Measurements from ENCODE around the gene SHOX. TPM values are rescaled to one million over a fixed set of nuclear protein-coding genes. Genes with fewer than 3 reads are reported as not detected.

Gene SHOX
- total and polyA plus RNA-seq, 10 of the 15 experiments (the other 5 are each of a cell fraction or from before 2014, with no cell fraction given): 0.42 TPM; not detected in 9

DNA sequence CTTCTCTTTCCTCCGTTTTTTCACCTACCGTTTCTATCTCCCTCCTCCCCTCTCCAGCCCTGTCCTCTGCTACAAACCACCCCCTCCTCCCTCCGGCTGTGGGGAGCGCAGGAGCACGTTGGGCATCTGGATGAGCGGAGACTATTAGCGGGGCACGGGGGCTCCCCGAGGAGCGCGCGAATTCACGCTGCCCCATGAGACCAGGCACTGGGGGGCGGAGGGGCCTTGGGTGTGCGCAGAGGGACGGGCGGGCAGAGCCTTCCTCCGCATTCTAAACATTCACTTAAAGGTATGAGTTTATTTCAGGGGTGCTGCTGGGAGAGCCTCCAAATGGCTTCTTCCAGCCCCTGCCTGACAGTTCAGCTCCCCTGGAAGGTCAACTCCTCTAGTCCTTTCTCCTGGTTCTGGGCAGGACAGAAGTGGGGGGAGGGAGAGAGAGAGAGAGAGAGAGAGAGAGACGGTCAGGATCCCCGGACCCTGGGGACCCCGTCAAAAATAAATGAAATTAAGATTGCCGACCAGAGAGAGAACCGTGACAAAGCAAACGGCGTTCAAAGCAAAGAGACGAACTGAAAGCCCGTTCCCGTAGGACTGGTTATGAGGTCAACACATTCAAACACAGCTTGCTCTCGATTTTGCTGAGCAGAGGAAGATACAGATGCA is 5.0 kb downstream of the SHOX start:
- Histone ChIP-seq H4K20me1 (ENCODE audit: control insufficient read depth, insufficient read depth) (no peaks in the 10 kb centered on the region), H3K4me3 (no peak overlapping the region), H3K9ac (ENCODE audit: control insufficient read depth, insufficient read depth, low read length) (no peak overlapping the region), H3K79me2 (ENCODE audit: control insufficient read depth, insufficient read depth, low read length) (no peaks in the 10 kb centered on the region), H3K27me3 (replicated peaks in 1 of 2; ENCODE audit: control insufficient read depth in 2 of 2, insufficient read depth in 2 of 2, low read length in 1 of 2) (no peaks in the 10 kb centered on the region), H3K9me3 (replicated peaks; ENCODE audit: control insufficient read depth, insufficient read depth, low read length) (no peaks in the 10 kb centered on the region; the same call in 2 of the 3 replicates), H2AFZ (ENCODE audit: control insufficient read depth, low read depth, low read length) (no peak overlapping the region), H3K36me3 (ENCODE audit: control insufficient read depth in 2 of 2, insufficient read depth in 2 of 2, low read length in 1 of 2) (no peaks in the 10 kb centered on the region), H3K27ac (ENCODE audit: control insufficient read depth, insufficient read depth) (no peak overlapping the region), H3K4me1 (ENCODE audit: control insufficient read depth, insufficient read depth, low read length) (no peaks in the 10 kb centered on the region), H3K4me2 (ENCODE audit: control insufficient read depth, insufficient read depth) (no peak overlapping the region)
- ChIA-PET CTCF (no interaction called here), POLR2A (no interaction called here), SMC1A (ENCODE audit: uncharacterized antibody, unreplicated experiment) (no interaction called here), RAD21 (ENCODE audit: unreplicated experiment) (no interaction called here)
- 35% methylated on average over 28 of the region's 29 CpGs for WGBS (ENCODE audit: insufficient coverage, insufficient replicate concordance, low lambda C conversion rate, missing lambda C conversion rate)
- in situ Hi-C loops (cut with MboI) (no loop called here), intact Hi-C loops (cut with micrococcal nuclease; ENCODE audit: unreplicated experiment) (no loop called here)
- ATAC-seq (no peak), FAIRE-seq (no peak), DNase-seq (ENCODE audit: low read depth, low spot score) (no peak)
- BruUV-seq (replicated peaks): no TSS peak
- TF ChIP-seq CBX5 (IDR thresholded peaks at IDR 0.05; ENCODE audit: low read depth): no peak
- no peak for TF ChIP-seq RUNX3 (IDR thresholded peaks at IDR 0.05; ENCODE audit: low read length)
- TF ChIP-seq NR2C2 (IDR thresholded peaks at IDR 0.05; ENCODE audit: borderline replicate concordance, control insufficient read depth, insufficient read length, low read depth): no peak
- TF ChIP-seq NR2F1 (conservative IDR thresholded peaks at IDR 0.05): no peak
- no peak for TF ChIP-seq POU2F2 (IDR thresholded peaks at IDR 0.05; ENCODE audit: borderline replicate concordance, low read depth, low read length)
- TF ChIP-seq EED (IDR thresholded peaks at IDR 0.05; ENCODE audit: low read depth): no peak
- no peak for TF ChIP-seq CREB1 (IDR thresholded peaks at IDR 0.05; ENCODE audit: low read depth)
- no peak for TF ChIP-seq POLR2AphosphoS5 (IDR thresholded peaks at IDR 0.05; ENCODE audit: low read length)
- TF ChIP-seq HDGF (IDR thresholded peaks at IDR 0.05): no peak
- TF ChIP-seq, protein P1, sequence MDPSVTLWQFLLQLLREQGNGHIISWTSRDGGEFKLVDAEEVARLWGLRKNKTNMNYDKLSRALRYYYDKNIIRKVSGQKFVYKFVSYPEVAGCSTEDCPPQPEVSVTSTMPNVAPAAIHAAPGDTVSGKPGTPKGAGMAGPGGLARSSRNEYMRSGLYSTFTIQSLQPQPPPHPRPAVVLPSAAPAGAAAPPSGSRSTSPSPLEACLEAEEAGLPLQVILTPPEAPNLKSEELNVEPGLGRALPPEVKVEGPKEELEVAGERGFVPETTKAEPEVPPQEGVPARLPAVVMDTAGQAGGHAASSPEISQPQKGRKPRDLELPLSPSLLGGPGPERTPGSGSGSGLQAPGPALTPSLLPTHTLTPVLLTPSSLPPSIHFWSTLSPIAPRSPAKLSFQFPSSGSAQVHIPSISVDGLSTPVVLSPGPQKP (IDR thresholded peaks at IDR 0.05; ENCODE audit: low read depth, low read length): no peak
- no peak for TF ChIP-seq ETV6 (conservative IDR thresholded peaks at IDR 0.05 in 1 of 2, IDR thresholded peaks at IDR 0.05 in 1 of 2; ENCODE audit: borderline replicate concordance in 1 of 2, low read depth in 1 of 2)
- TF ChIP-seq TARDBP (IDR thresholded peaks at IDR 0.05; ENCODE audit: borderline replicate concordance): no peak
- TF ChIP-seq EZH2 (IDR thresholded peaks at IDR 0.05; ENCODE audit: borderline replicate concordance, control insufficient read depth, low read depth, low read length): no peak
- TF ChIP-seq RELA (IDR thresholded peaks at IDR 0.05; ENCODE audit: borderline replicate concordance, partially characterized antibody): no peak
- no peak for TF ChIP-seq JUND (IDR thresholded peaks at IDR 0.05; ENCODE audit: low read depth, low read length)
- TF ChIP-seq PML (IDR thresholded peaks at IDR 0.05; ENCODE audit: low read length): no peak
- no peak for TF ChIP-seq LARP7 (IDR thresholded peaks at IDR 0.05)

All from GM12878 (cell line).